Keratinocyte (primary cell): ENCODE data around the gene POLR2A.

Source experiments
- EZH2 ChIP-seq: IDR thresholded peaks from one replicate; pipeline ENCODE4 v1.6.1; 2012; ENCODE audit warnings: inconsistent platforms, mild to moderate bottlenecking, low read length, moderate library complexity
- TF ChIP-seq, protein P1 (sequence below), 3 experiments: IDR thresholded peaks in 1 of 3; conservative IDR thresholded peaks in 1 of 3; optimal IDR thresholded peaks in 1 of 3; 2 replicates in 2 of 3; 3 replicates in 1 of 3; pipeline versions ENCODE3 to v1.5.1; 2011; ENCODE audit warnings: low read length in 3 of 3, mild to moderate bottlenecking in 3 of 3, moderate library complexity in 2 of 3, control low read depth in 1 of 3, inconsistent platforms in 1 of 3; ENCODE audit not compliant: insufficient read depth in 2 of 3; ENCODE audit errors: extremely low read depth in 1 of 3

DNA sequence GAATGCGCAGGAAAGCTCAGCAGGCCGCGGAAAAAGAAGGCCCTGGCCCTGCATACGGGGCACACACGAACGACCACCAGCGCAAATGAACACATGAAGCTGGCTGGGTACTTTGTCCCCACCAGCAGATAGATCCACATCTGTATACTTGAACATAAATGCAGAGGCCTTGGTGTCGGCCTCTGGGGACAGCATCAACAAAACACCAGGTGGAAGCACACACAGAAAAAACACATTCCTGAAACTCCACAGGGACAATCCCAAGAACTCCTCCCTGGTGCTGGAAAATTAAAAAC lies 4.1 kb upstream of the POLR2A start:
- TF ChIP-seq, protein P1, sequence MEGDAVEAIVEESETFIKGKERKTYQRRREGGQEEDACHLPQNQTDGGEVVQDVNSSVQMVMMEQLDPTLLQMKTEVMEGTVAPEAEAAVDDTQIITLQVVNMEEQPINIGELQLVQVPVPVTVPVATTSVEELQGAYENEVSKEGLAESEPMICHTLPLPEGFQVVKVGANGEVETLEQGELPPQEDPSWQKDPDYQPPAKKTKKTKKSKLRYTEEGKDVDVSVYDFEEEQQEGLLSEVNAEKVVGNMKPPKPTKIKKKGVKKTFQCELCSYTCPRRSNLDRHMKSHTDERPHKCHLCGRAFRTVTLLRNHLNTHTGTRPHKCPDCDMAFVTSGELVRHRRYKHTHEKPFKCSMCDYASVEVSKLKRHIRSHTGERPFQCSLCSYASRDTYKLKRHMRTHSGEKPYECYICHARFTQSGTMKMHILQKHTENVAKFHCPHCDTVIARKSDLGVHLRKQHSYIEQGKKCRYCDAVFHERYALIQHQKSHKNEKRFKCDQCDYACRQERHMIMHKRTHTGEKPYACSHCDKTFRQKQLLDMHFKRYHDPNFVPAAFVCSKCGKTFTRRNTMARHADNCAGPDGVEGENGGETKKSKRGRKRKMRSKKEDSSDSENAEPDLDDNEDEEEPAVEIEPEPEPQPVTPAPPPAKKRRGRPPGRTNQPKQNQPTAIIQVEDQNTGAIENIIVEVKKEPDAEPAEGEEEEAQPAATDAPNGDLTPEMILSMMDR (optimal IDR thresholded peaks at IDR 0.05 in 1 of 3, IDR thresholded peaks at IDR 0.05 in 1 of 3, conservative IDR thresholded peaks at IDR 0.05 in 1 of 3; ENCODE audit: extremely low read depth in 1 of 3, insufficient read depth in 2 of 3, low read length in 3 of 3), result peak in 1 of 3 experiments; percentile 6
- no peak for TF ChIP-seq EZH2
